OCI-LY1 (cell line): ENCODE data around the gene ITGAV.
A peak's percentile ranks its signal among the peaks of the same experiment; 100 is the strongest.

Source experiments
- H2AFZ ChIP-seq: fragments of 200-600 bp; sonication (generic), shearing (Covaris generic); 2 replicates; pipeline ENCODE4 v1.6.0; 2014; ENCODE audit warnings: antibody characterized with exemption, mild to moderate bottlenecking, low read length
- H3F3A ChIP-seq: fragments of 200-600 bp; sonication (generic), shearing (Covaris generic); 2 replicates; pipeline ENCODE4 v1.6.0; 2014; ENCODE audit warnings: mild to moderate bottlenecking, antibody characterized with exemption, low read length, moderate library complexity; ENCODE audit not compliant: insufficient read depth
- H3K27ac ChIP-seq: fragments of 200-600 bp; sonication (generic); 2 replicates; pipeline ENCODE4 v1.5.1; 2014; ENCODE audit warnings: low read length, mixed run types, mild to moderate bottlenecking, low read depth; ENCODE audit not compliant: poor library complexity, severe bottlenecking
- H3K27me3 ChIP-seq: fragments of 200-600 bp; sonication (generic); 2 replicates; pipeline ENCODE4 v1.6.0; 2014; ENCODE audit warnings: antibody characterized with exemption, mild to moderate bottlenecking, low read length, moderate library complexity; ENCODE audit not compliant: insufficient read depth
- H3K36me3 ChIP-seq: fragments of 200-600 bp; sonication (generic); 2 replicates; pipeline ENCODE4 v1.6.1; 2014; ENCODE audit warnings: mild to moderate bottlenecking, antibody characterized with exemption, low read length, moderate library complexity, mixed read lengths; ENCODE audit not compliant: insufficient read depth
- H3K4me1 ChIP-seq: fragments of 200-600 bp; sonication (generic); 2 replicates; pipeline ENCODE4 v1.5.1; 2014; ENCODE audit warnings: mild to moderate bottlenecking, low read length, moderate library complexity; ENCODE audit not compliant: insufficient read depth, severe bottlenecking
- H3K4me2 ChIP-seq: fragments of 200-600 bp; sonication (generic), shearing (Covaris generic); 2 replicates; pipeline ENCODE4 v1.6.1; 2014; ENCODE audit warnings: low read length
- H3K4me3 ChIP-seq: fragments of 200-600 bp; sonication (generic); 2 replicates; pipeline ENCODE4 v1.5.1; 2014; ENCODE audit warnings: low read length, low read depth, mild to moderate bottlenecking, mixed read lengths; ENCODE audit not compliant: poor library complexity, severe bottlenecking
- H3K79me2 ChIP-seq: fragments of 200-600 bp; shearing (Covaris generic); 2 replicates; pipeline ENCODE4 v1.6.1; 2016; ENCODE audit warnings: mixed run types, low read length, mixed read lengths; ENCODE audit not compliant: insufficient read depth
- H3K9ac ChIP-seq: fragments of 200-600 bp; sonication (generic), shearing (Covaris generic); 2 replicates; pipeline ENCODE4 v1.6.1; 2014; ENCODE audit warnings: mild to moderate bottlenecking, low read length, mixed read lengths
- H3K9me2 ChIP-seq: fragments of 200-600 bp; sonication (generic), shearing (Covaris generic); 2 replicates; pipeline ENCODE4 v1.6.1; 2014; ENCODE audit warnings: low read depth, mild to moderate bottlenecking, low read length, mixed read lengths
- H3K9me3 ChIP-seq: fragments of 200-600 bp; shearing (Covaris generic); 2 replicates; pipeline ENCODE4 v1.6.1; 2014; ENCODE audit warnings: low read length, mixed read lengths
- H4K20me1 ChIP-seq: fragments of 200-600 bp; sonication (generic), shearing (Covaris generic); 2 replicates; pipeline ENCODE4 v1.6.0; 2016; ENCODE audit warnings: mild to moderate bottlenecking, low read length; ENCODE audit not compliant: insufficient read depth
- EZH2 ChIP-seq: fragments of 200-600 bp; sonication (generic), shearing (Covaris generic); IDR thresholded peaks from 2 replicates; pipeline ENCODE4 v1.8.0; 2017; ENCODE audit warnings: borderline replicate concordance, mixed run types, mild to moderate bottlenecking, antibody characterized with exemption, low read length, moderate library complexity, mixed read lengths
- TF ChIP-seq, protein P1 (sequence below): fragments of 200-600 bp; sonication (generic), shearing (Covaris generic); IDR thresholded peaks from 2 replicates; pipeline ENCODE4 v1.5.1; 2017; ENCODE audit warnings: mild to moderate bottlenecking, antibody characterized with exemption, low read length, moderate library complexity, mixed read lengths

The ITGAV gene

DNA sequence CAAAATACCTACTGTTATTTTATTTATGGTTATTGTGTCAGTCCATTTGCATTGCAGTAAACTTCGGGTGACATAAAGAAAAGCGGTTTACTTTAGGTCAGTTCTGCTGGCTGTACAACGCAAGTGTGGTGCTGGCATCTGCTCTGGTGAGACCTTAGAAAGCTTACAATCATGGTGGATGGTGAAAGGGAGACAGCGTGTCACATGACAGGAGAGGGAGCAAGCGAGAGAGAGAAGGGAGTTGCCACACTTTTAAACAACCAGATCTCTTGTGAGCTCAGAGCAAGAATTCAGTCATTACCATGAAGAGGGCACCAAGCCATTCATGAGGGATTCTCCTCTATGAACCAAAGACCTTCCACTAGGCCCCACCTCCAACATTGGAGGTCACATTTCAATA, 102.0 kb downstream of the ITGAV start:
- Histone ChIP-seq H4K20me1 (no peaks in the 10 kb centered on the region), H3K79me2 (no peaks in the 10 kb centered on the region), H3K27me3 (no peaks in the 10 kb centered on the region), H3K4me3 (no peak overlapping the region), H3K9me2 (no peaks in the 10 kb centered on the region), H2AFZ (no peak overlapping the region), H3K36me3 (no peaks in the 10 kb centered on the region), H3K4me2 (no peak overlapping the region), H3K4me1 (peaks cover 9% of the 10 kb centered on the region), H3K9me3 (peaks cover 8% of the 10 kb centered on the region; the same call in 1 of the 2 replicates), H3K9ac (no peak overlapping the region), H3K27ac (no peak overlapping the region), H3F3A (no peaks in the 10 kb centered on the region)
- TF ChIP-seq, protein P1, sequence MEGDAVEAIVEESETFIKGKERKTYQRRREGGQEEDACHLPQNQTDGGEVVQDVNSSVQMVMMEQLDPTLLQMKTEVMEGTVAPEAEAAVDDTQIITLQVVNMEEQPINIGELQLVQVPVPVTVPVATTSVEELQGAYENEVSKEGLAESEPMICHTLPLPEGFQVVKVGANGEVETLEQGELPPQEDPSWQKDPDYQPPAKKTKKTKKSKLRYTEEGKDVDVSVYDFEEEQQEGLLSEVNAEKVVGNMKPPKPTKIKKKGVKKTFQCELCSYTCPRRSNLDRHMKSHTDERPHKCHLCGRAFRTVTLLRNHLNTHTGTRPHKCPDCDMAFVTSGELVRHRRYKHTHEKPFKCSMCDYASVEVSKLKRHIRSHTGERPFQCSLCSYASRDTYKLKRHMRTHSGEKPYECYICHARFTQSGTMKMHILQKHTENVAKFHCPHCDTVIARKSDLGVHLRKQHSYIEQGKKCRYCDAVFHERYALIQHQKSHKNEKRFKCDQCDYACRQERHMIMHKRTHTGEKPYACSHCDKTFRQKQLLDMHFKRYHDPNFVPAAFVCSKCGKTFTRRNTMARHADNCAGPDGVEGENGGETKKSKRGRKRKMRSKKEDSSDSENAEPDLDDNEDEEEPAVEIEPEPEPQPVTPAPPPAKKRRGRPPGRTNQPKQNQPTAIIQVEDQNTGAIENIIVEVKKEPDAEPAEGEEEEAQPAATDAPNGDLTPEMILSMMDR, result no peak
- TF ChIP-seq EZH2, result no peak

DNA sequence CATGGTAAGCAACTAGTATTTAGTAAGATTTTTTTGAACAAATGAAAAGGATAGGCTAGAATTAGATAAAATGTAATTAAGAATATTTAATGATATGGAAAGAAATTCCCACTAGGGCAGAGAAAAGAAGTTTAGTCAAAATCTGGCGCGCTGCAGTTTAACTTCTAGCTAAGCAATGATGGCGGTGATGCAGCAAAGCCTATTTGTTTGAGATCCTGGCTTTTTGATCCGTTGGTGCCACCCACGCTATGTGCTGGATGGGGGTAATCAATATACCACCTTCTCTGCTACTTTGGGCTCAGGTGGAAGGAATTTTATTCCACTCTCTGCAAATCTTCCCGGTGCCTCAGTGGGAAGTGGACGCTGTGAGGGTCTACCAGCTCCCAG, 103.6 kb downstream of the ITGAV start:
- Histone ChIP-seq H3K9ac (peak overlapping the region; percentile 11; the same call in 1 of the 2 replicates), H2AFZ (no peak overlapping the region), H3K4me1 (peaks cover 9% of the 10 kb centered on the region), H3K9me3 (no peaks in the 10 kb centered on the region), H3K27me3 (no peaks in the 10 kb centered on the region), H3K4me3 (peak overlapping the region; percentile 52), H3K27ac (no peak overlapping the region), H4K20me1 (no peaks in the 10 kb centered on the region), H3F3A (no peaks in the 10 kb centered on the region), H3K36me3 (no peaks in the 10 kb centered on the region), H3K79me2 (no peaks in the 10 kb centered on the region), H3K9me2 (no peaks in the 10 kb centered on the region), H3K4me2 (peak overlapping the region; percentile 68)
- TF ChIP-seq EZH2, result no peak
- TF ChIP-seq, protein P1, result no peak

DNA sequence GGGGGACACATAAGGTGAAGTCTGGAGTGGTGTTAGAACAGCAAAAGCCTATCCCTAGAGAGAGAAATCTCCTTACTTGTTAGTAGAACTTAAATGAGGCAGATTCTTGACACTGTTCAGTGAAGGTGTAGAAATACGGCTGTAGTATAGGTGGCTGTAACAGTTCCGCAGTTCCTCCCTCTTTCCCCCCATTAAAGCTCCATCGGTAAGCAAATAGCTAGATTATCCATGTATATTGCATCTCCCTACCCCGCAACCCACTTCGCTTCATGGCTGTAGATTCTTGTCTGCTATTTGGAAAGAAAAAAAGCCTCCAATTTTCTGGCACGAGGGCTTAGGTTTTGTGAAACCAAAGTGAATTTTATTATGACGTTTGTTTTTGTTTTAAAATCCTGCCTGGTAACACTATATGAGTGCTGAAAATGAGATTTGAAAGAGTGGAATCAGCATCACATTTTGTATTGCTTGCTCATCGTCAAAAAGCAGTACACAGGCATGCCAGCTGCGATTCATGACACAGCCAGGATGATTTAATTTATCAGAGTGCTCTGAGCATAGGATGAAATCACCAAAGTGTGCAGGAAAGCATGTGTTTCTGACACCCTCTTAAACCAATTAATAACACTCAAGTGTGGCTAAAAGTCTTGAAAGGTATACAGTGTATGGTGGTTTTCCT, 105.4 kb downstream of the ITGAV start:
- Histone ChIP-seq H3K4me1 (peaks cover 9% of the 10 kb centered on the region), H3K27me3 (no peaks in the 10 kb centered on the region), H3K36me3 (no peaks in the 10 kb centered on the region), H3F3A (no peaks in the 10 kb centered on the region), H3K27ac (no peak overlapping the region), H3K9ac (no peak overlapping the region), H3K9me3 (no peaks in the 10 kb centered on the region), H3K9me2 (no peaks in the 10 kb centered on the region), H3K79me2 (no peaks in the 10 kb centered on the region), H4K20me1 (no peaks in the 10 kb centered on the region), H3K4me3 (no peak overlapping the region), H2AFZ (no peak overlapping the region), H3K4me2 (no peak overlapping the region)
- no peak for TF ChIP-seq EZH2
- TF ChIP-seq, protein P1, result no peak
